Ovary (tissue), 3 donors: ENCODE results near the gene CHRM1.

Experiments
- CTCF ChIP-seq, 3 donors: fragments of 450-650 bp in 2 of 3; fragments of 200-600 bp in 1 of 3; IDR thresholded peaks; one replicate each; pipeline versions ENCODE4 v1.5.1 to v1.8.0; 2016 to 2022; ENCODE audit warnings: antibody characterized with exemption in 3 of 3, mild to moderate bottlenecking in 1 of 3
- EP300 ChIP-seq: sonication (generic); formaldehyde crosslinking; IDR thresholded peaks from one replicate; pipeline ENCODE4 v1.6.1; 2017; ENCODE audit warnings: antibody characterized with exemption
- POLR2A ChIP-seq: fragments of 450-650 bp; IDR thresholded peaks from one replicate; pipeline ENCODE4 v1.6.1; 2017; ENCODE audit warnings: antibody characterized with exemption, mild to moderate bottlenecking, moderate library complexity
- donor health status: DM: no; HTN: no; CAD: no.

GRCh38 chr11:62917906-62918502 is 3.2 kb downstream of the CHRM1 start:
- TF ChIP-seq CTCF (IDR thresholded peaks at IDR 0.05) (no peak), POLR2A (no peak), EP300 (no peak)
